NCI-H146 treated with DMSO at 0.1 percent for 48 hours (cell line): ENCODE results near the gene REP15.
"Not testable (repeated sequence)": the region's sequence is repeated elsewhere in the genome, so short reads cannot be mapped to it uniquely, and the experiment has no call there.

Source experiments
- DNase-seq: peaks from one replicate; lab custom pipeline; 2025; ENCODE audit not compliant: unreplicated experiment; lab: John Stamatoyannopoulos, UW

Gene REP15

GRCh38 chr12:27696864-27697564, 767 bp downstream of the REP15 start:
- DNase-seq = no peak

DNA sequence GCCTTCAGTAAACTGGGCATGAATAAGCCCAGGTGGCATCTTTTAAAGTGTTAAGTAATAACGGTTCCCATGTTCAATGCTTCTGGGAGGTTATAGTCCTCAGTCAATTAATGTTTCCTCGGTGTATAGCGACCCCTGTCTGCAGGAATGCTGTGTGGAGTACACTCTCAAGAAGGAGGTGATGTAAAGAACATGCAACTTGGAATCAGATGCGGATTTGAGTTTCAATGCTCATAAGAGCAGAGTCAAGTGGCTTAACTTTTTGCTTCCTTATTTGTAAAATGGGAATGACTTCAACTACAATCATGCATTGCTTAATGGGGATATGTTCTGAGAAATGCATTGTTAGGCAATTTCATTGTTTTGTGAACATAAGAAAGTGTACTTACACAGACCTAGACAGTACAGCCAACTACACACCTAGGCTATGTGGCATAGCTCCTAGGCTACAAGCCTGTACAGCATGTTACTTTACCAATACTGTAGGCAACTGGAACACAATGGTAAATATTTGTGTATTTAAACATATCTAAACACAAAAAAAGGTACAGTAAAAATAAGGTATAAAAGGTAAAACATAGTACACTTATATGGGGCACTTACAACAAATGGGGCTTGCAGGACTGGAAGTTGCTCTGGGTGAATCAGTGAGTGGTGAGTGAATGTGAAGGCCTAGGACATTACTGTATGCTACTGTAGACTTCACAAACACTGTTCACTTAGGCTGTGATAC, 7.6 kb downstream of the REP15 start:
- peak; percentile 50 for DNase-seq

DNA sequence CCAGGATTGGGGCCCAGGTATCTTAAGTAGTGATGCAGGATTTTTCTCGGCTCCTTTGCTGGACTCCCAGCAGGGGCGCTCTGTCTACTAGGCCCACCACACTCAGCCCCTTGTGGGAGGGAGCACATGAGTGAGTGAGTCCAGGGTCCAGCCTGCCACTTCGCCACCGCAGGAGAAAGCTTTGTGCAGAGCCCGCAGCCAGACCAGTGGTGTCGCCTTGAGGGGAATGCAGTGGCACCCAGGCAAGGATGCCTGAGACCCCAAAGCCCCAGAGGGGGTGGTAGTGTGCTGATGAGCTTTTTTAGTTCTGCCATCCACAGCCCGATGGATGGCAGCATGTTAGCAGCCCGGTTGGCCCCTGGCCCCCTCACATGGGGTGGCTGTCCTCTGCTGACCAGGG, 9.0 kb downstream of the REP15 start:
- no peak for DNase-seq

GRCh38 chr12:27707216-27707615, 11.0 kb downstream of the REP15 start:
- no peak for DNase-seq

DNA sequence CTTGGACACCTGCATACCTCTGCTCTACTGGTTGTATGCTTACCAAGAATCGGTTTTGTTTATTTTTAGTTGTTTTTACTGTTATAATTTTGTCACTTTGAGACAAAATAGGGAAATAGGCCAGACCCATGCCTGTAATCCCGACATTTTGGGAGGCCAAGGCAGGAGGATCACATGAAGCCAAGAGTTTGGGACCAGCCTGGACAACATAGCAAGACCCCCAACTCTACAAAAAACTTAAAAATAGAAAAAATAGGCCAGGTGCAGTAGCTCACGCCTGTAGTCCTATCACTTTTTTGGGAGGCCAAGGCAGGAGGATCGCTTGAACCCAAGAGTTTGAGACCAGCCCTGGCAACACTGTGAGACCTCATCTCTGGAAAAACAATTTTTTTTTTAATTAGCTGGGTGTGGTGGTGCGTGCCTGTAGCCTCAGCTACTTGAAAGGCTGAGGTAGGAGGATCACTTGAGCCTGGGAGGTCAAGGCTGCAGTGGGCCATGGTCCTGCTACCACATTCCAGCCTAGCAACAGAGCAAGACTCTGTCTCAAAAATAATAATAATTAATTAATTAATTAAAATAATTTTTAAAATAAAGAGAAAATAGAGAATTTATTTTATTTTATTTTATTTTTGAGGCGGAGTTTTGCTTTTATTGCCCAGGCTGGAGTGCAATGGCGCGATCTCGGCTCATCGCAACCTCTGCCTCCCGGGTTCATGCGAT, 13.1 kb downstream of the REP15 start:
- no peak for DNase-seq

DNA sequence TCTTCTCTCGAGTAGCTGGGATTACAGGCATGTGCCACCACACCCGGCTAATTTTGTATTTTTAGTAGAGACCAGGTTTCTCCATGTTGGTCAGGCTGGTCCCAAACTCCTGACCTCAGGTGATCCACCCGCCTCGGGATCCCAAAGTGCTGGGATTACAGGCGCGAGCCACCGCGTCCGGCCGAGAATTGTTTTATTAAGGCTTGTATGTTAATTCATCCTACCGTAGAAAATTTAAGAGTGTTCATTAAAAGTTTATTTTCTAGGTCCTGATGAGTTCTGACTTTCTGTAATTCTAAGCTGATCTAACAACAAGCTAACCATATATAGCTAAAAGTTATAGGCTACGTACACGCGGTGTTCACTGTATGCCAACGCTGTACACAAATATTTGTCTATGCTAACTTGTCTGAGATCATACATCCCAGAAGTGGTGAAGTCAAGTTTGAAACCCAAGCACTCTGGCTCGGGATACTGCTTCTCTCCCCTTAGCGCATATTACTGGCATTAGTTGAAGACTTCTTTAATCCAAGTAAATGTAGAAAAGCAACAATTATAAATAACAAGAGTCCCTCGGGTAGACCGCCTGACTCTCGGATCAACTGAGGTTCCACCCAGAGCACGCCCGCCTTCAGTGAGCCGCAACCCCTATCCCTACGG, 13.8 kb downstream of the REP15 start:
- DNase-seq = peak; percentile 48

GRCh38 chr12:27710592-27711316, 14.5 kb downstream of the REP15 start, which contains the start of gene MRPS35:
Gene MRPS35, plus strand, starts transcription at chr12:27710832. Its CDS starts 12 bp downstream, at chr12:27710844.
- peak; percentile 87 for DNase-seq

- DNase-seq = peak; percentile 66
Observed at GRCh38 chr12:27711317-27711682, 15.1 kb downstream of the REP15 start.

GRCh38 chr12:27711967-27712366, 15.7 kb downstream of the REP15 start:
- DNase-seq = no peak

DNA sequence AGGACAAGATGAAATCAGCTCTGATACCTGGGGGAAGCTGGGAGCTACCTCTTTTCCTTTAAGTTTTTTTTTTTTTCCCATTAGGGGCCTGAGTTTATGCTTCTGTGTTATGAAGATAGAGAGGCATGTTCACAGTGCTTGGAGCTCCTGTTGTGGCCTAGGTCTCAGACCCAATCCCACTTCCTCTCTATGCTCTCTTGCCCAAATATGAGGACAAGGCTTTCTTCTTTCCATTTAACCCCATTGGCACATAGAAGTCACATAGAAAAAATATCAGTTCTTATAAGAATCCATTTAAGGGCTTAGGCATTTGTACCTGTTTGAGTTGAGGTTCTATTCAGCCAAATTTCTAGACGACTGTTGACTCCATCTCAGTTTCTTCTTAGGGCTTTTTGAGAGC, 27.0 kb downstream of the REP15 start:
- DNase-seq = no peak

- DNase-seq = no peak
Observed at GRCh38 chr12:27730097-27730588, 33.9 kb downstream of the REP15 start.

DNA sequence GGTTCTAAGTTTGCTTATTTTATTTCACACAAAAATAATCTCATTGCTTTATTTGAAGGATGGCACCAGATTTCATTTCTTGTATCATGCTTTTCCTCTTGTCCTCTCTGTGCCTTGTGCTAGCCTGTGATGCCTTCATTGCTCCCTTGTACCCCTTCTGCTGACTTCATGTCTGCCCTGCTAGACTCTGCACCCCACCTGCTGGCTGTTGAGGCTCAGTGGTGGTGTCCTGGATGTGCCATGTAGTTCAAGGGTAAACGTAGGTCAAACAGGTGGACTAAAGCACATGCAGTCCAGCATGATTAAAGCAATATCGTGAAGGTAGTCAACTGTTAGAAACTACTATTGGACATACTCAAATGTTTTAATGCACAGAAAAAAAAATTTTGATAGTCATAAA, 36.0 kb downstream of the REP15 start:
- no peak for DNase-seq

DNA sequence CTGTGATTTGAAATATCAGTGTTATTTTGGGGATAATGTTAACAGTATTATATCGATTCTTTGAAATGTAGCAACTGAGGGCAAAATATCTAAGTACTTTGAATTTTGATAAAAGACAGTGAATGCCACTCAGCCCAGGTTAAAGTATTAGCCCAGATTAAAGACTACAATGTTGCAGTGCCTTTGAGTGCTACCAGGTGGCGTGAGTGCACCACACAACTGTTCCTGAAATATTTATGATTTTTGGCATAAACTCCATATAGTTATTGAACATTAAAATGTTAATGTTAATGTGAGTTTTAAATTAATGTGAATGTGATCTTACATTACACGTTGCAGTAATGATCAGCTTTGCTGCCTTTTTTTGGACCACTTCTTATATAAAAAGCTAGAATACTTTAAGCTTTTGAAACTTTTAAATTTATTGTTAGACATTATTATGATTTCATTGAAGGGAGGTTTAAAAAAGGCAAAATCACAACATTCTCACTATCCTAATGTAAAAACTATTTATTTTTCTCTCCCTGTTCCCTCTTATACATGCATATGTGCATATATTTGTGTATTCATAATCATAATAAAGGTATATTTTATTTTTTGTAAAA, 36.9 kb downstream of the REP15 start:
- DNase-seq = peak; percentile 12

DNA sequence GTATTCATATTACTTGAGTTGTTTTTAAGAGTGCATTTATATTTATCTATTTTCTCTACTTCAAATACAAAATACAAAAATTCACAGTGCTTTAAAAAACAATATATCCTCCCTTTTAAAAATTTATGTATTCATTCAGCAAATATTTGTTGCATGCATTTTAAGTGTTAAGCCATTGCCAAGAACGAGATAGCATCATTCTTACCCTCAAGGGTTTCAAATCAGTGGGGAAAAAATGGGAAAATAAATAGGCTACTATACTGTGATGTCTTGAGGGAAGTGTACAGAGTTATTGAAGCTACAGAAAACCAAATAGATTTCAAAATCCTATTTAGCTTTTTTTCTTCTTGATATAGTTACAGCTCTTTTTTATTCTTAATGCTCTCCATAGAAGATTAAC, 37.5 kb downstream of the REP15 start:
- DNase-seq = no peak

DNA sequence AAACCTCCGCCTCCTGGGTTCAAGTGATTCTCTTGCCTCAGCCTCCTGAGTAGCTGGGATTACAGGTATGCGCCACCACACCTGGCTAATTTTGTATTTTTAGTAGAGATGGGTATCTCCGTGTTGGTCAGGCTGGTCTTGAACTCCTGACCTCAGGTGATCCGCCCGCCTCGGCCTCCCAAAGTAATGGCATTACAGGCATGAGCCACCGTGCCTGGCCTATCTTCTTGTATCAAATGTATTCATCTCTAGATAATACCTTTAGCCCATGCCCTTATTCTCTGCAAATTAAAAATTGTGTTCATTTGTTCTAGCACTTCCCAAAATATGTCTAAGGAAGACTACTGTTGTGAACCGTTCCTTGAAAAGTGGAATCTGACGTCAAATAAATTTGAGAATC, 38.1 kb downstream of the REP15 start:
- DNase-seq = not testable (repeated sequence)

DNA sequence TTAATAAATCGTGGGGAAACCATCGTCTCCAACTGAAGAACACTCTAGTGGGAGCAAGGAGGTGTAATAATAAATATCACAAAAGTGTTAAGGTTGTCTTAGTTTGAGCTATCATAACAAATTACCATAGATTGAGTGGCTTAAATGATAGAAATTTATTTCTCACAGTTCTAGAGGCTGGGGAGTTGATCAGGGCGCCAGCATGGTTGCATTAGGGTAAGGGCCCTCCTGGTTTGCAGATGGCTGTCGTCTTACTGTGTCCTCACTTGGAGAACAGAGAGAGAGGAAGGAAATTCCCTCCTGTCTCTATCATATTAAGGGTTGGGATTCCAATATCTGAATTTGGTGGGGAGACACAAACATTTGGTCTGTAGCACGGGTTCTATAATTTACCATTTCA, 47.4 kb downstream of the REP15 start:
- no peak for DNase-seq

DNA sequence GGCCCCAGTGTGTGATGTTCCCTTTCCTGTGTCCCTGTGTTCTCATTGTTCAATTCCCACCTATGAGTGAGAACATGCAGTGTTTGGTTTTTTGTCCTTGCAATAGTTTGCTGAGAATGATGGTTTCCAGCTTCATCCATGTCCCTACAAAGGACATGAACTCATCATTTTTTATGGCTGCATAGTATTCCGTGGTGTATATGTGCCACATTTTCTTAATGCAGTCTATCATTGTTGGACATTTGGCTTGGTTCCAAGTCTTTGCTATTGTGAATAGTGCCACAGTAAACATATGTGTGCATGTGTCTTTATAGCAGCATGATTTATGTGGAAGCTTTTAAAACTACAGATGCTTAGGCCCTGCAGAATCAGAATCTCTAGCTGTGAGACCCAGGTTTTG, 49.5 kb downstream of the REP15 start:
- DNase-seq = not testable (repeated sequence)
